Activated CD8-positive, alpha-beta T cell treated with anti-CD3 and anti-CD28 coated beads for 36 hours (primary cell): ENCODE data around the gene PEX11A. TPM values are rescaled to one million over a fixed set of nuclear protein-coding genes. Genes with fewer than 3 reads are reported as not detected.

Experiments
- ATAC-seq: fragments of 200-7000 bp; cut with Tn5 transposase; one replicate; pipeline ENCODE4 v1.10.0; 2021; ENCODE audit warnings: mild to moderate bottlenecking, moderate library complexity
- CTCF ChIA-PET: fragments of 350-600 bp; sonication (Branson Sonifier 250); formaldehyde crosslinking; loops from one replicate; lab custom pipeline; 2021; ENCODE audit warnings: antibody characterized with exemption; lab: Charles Lee
- POLR2A ChIA-PET: fragments of 350-600 bp; sonication (Branson Sonifier 250); formaldehyde crosslinking; loops from one replicate; lab custom pipeline; 2021; ENCODE audit warnings: antibody characterized with exemption; lab: Charles Lee
- DNase-seq: peaks from one replicate; pipeline ENCODE4 v3.0.0-alpha.2; 2020
- H3K27ac Mint-ChIP-seq: one replicate; pipeline ENCODE4 v1.8.0; 2021; ENCODE audit warnings: mild to moderate bottlenecking, mixed read lengths
- H3K27me3 Mint-ChIP-seq: one replicate; pipeline ENCODE4 v1.8.0; 2021; ENCODE audit warnings: mixed read lengths
- H3K36me3 Mint-ChIP-seq: one replicate; pipeline ENCODE4 v1.8.0; 2021; ENCODE audit warnings: low read depth, mixed read lengths
- H3K4me1 Mint-ChIP-seq: one replicate; pipeline ENCODE4 v1.8.0; 2021; ENCODE audit warnings: low read depth, mixed read lengths
- H3K4me3 Mint-ChIP-seq: one replicate; pipeline ENCODE4 v1.8.0; 2021; ENCODE audit warnings: mild to moderate bottlenecking, moderate library complexity, mixed read lengths
- H3K9me3 Mint-ChIP-seq: one replicate; pipeline ENCODE4 v1.8.0; 2021; ENCODE audit warnings: mixed read lengths
- CTCF ChIP-seq: fragments of 200-600 bp; IDR thresholded peaks from one replicate; pipeline ENCODE4 v1.8.0; 2022; ENCODE audit warnings: antibody characterized with exemption, mild to moderate bottlenecking
- intact Hi-C: fragments of 100-400 bp; cut with micrococcal nuclease; formaldehyde crosslinking; loops from one replicate; pipeline ENCODE4 v1.10.0; 2022
- total RNA-seq, 2 experiments: library from RNA; stranded (reverse); gene quantifications; one replicate each; pipeline ENCODE4 v1.2.3, GENCODE V29; 2021

PEX11A gene
- total RNA-seq, 2 experiments from 2014 or later, result 3.3 to 4.0 TPM

GRCh38 chr15:89669941-89670340, 20.6 kb downstream of the PEX11A start:
- no peak for TF ChIP-seq CTCF
- CTCF ChIA-PET, result interaction anchor here (0.6 to 1.2 kb wide), 2 partner anchors 12 to 43 kb away, joined by 3 read pairs; no protein-coding TSS in a partner anchor
- intact Hi-C loops, result no loop called here

GRCh38 chr15:89669309-89669865, 21.2 kb downstream of the PEX11A start:
- CTCF ChIA-PET, result interaction anchor here (0.6 kb wide), 1 partner anchor 43 kb away, joined by 3 read pairs; no protein-coding TSS in a partner anchor
- TF ChIP-seq CTCF, result no peak
- Mint-ChIP-seq H3K4me3 (no peak overlapping the region), H3K36me3 (no peaks in the 10 kb centered on the region), H3K27ac (no peak overlapping the region), H3K27me3 (peaks cover 15% of the 10 kb centered on the region), H3K9me3 (no peaks in the 10 kb centered on the region), H3K4me1 (peaks cover 4% of the 10 kb centered on the region)
- DNase-seq, result no peak
- no peak for ATAC-seq
- intact Hi-C loops, result no loop called here
- POLR2A ChIA-PET, result no interaction called here

More at GRCh38 chr15:89669941-89670340, 20.6 kb downstream of the PEX11A start:
- Mint-ChIP-seq H3K9me3 (no peaks in the 10 kb centered on the region), H3K27me3 (peaks cover 9% of the 10 kb centered on the region), H3K4me1 (peaks cover 4% of the 10 kb centered on the region), H3K27ac (no peak overlapping the region), H3K4me3 (no peak overlapping the region), H3K36me3 (no peaks in the 10 kb centered on the region)
- POLR2A ChIA-PET, result no interaction called here
- DNase-seq, result no peak
- ATAC-seq, result no peak

GRCh38 chr15:89668171-89668570, 22.4 kb downstream of the PEX11A start:
- ChIA-PET CTCF (interaction anchor here (0.7 kb wide), 1 partner anchor 238 kb away, joined by 3 read pairs; no protein-coding TSS in a partner anchor), POLR2A (no interaction called here)
- no peak overlapping the region for H3K4me3 Mint-ChIP-seq
- ATAC-seq, result no peak
- no peaks in the 10 kb centered on the region for H3K36me3 Mint-ChIP-seq
- peaks cover 18% of the 10 kb centered on the region for H3K27me3 Mint-ChIP-seq
- H3K27ac Mint-ChIP-seq, result no peak overlapping the region
- TF ChIP-seq CTCF, result no peak
- DNase-seq, result no peak
- no peaks in the 10 kb centered on the region for H3K9me3 Mint-ChIP-seq
- peaks cover 4% of the 10 kb centered on the region for H3K4me1 Mint-ChIP-seq
- intact Hi-C loops, result no loop called here

- DNase-seq (no peak), ATAC-seq (no peak)
- peaks cover 4% of the 10 kb centered on the region for H3K4me1 Mint-ChIP-seq
- TF ChIP-seq CTCF, result no peak
- POLR2A ChIA-PET, result no interaction called here
- intact Hi-C loops, result no loop called here
- no peaks in the 10 kb centered on the region for H3K9me3 Mint-ChIP-seq
- CTCF ChIA-PET, result no interaction called here
- no peak overlapping the region for H3K4me3 Mint-ChIP-seq
- H3K27ac Mint-ChIP-seq, result no peak overlapping the region
- peaks cover 19% of the 10 kb centered on the region for H3K27me3 Mint-ChIP-seq
- no peaks in the 10 kb centered on the region for H3K36me3 Mint-ChIP-seq
Measured at GRCh38 chr15:89667706-89667960, 22.9 kb downstream of the PEX11A start.

GRCh38 chr15:89666858-89667705, 23.5 kb downstream of the PEX11A start:
- H3K4me3 Mint-ChIP-seq, result no peak overlapping the region
- CTCF ChIA-PET, result no interaction called here
- no peaks in the 10 kb centered on the region for H3K9me3 Mint-ChIP-seq
- H3K36me3 Mint-ChIP-seq, result no peaks in the 10 kb centered on the region
- no peak for TF ChIP-seq CTCF
- intact Hi-C loops, result no loop called here
- peaks cover 23% of the 10 kb centered on the region for H3K27me3 Mint-ChIP-seq
- no peak for ATAC-seq
- no peak for DNase-seq
- peaks cover 4% of the 10 kb centered on the region for H3K4me1 Mint-ChIP-seq
- POLR2A ChIA-PET, result no interaction called here
- H3K27ac Mint-ChIP-seq, result no peak overlapping the region
